GM21737 (cell line): ENCODE measurements around the gene NUFIP1.
"Not testable (repeated sequence)": the region's sequence is repeated elsewhere in the genome, so short reads cannot be mapped to it uniquely, and the experiment has no call there.

Experiments
- ATAC-seq: cut with Tn5 transposase; IDR thresholded peaks from one replicate; pipeline ENCODE4 v1.9.1; 2021; ENCODE audit warnings: mild to moderate bottlenecking, moderate library complexity; ENCODE audit not compliant: unreplicated experiment

NUFIP1 gene

GRCh38 chr13:44921931-44922758 lies 67.1 kb downstream of the NUFIP1 start:
- ATAC-seq, result no peak

- ATAC-seq, result no peak
Measured at GRCh38 chr13:44921246-44921877, 67.9 kb downstream of the NUFIP1 start.

GRCh38 chr13:44920013-44920412 lies 69.3 kb downstream of the NUFIP1 start:
- ATAC-seq, result no peak

- ATAC-seq, result no peak
Measured at GRCh38 chr13:44919104-44919804, 70.0 kb downstream of the NUFIP1 start.

GRCh38 chr13:44918326-44919103 lies 70.8 kb downstream of the NUFIP1 start:
- peak; percentile 81 for ATAC-seq

- ATAC-seq, result peak; percentile 80
Measured at GRCh38 chr13:44917589-44918325, 71.5 kb downstream of the NUFIP1 start.

- no peak for ATAC-seq
Measured at GRCh38 chr13:44912278-44913016, 76.8 kb downstream of the NUFIP1 start.

- ATAC-seq, result no peak
Measured at GRCh38 chr13:44908712-44909111, 80.6 kb downstream of the NUFIP1 start.

GRCh38 chr13:44908266-44908665 lies 81.0 kb downstream of the NUFIP1 start:
- no peak for ATAC-seq

- ATAC-seq, result no peak
Measured at GRCh38 chr13:44906713-44907112, 82.6 kb downstream of the NUFIP1 start.

- no peak for ATAC-seq
Measured at GRCh38 chr13:44906230-44906629, 83.0 kb downstream of the NUFIP1 start.

- ATAC-seq, result no peak
Measured at GRCh38 chr13:44905556-44905955, 83.7 kb downstream of the NUFIP1 start.

- no peak for ATAC-seq
Measured at GRCh38 chr13:44904967-44905366, 84.3 kb downstream of the NUFIP1 start.

- ATAC-seq, result no peak
Measured at GRCh38 chr13:44903574-44903985, 85.7 kb downstream of the NUFIP1 start.

GRCh38 chr13:44902738-44903137 lies 86.5 kb downstream of the NUFIP1 start:
- ATAC-seq, result no peak

- no peak for ATAC-seq
Measured at GRCh38 chr13:44899967-44900366, 89.3 kb downstream of the NUFIP1 start.

GRCh38 chr13:44898308-44898707 lies 91.0 kb downstream of the NUFIP1 start:
- not testable (repeated sequence) for ATAC-seq

- ATAC-seq, result no peak
Measured at GRCh38 chr13:44895953-44896335, 93.3 kb downstream of the NUFIP1 start.

GRCh38 chr13:44895264-44895952 lies 93.9 kb downstream of the NUFIP1 start:
- ATAC-seq, result no peak
